SU-DHL-6 (cell line): Measurements from ENCODE around the gene MTMR3.

Source experiments
- CTCF ChIP-seq: fragments of 200-600 bp; sonication (generic); IDR thresholded peaks from one replicate; pipeline ENCODE4 v1.5.1; 2017; ENCODE audit warnings: antibody characterized with exemption, mild to moderate bottlenecking, low read length, moderate library complexity; ENCODE audit not compliant: insufficient read depth, poor library complexity, severe bottlenecking
- EZH2phosphoT487 ChIP-seq: fragments of 200-600 bp; sonication (generic), shearing (Covaris generic); conservative IDR thresholded peaks from 2 replicates; pipeline ENCODE4 v1.6.1; 2018; ENCODE audit warnings: mild to moderate bottlenecking, antibody characterized with exemption, low read length, moderate library complexity, mixed read lengths

- TF ChIP-seq CTCF (no peak), EZH2phosphoT487 (no peak)
These were observed 3.2 kb upstream of the MTMR3 start for GRCh38 chr22:29879753-29880152.
